NCI-H2081 treated with DMSO at 0.1 percent for 48 hours (cell line): Measurements from ENCODE around the gene ECE1.
"Not testable (repeated sequence)": the region's sequence is repeated elsewhere in the genome, so short reads cannot be mapped to it uniquely, and the experiment has no call there.

Source experiments
- DNase-seq: peaks from one replicate; lab custom pipeline; 2025; lab: John Stamatoyannopoulos, UW

ECE1 gene

DNA sequence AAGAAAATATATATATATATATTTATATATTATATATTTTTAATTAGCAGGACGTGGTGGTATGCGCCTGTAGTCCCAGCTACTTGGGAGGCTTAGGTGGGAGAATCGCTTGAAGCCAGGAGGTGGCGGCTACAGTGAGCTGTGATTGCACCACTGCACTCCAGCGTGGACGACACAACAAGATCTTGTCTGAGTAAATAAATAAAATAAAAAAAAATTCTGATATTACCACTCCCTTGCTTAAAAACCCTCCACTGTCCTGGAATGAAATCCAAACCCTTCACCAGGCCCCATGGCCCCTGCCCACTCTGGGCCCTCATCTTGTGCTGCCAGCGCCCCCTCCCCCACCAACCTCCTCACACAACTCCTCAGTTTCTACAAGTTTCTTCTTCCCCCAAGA, 1.7 kb upstream of the ECE1 start:
- no peak for DNase-seq

DNA sequence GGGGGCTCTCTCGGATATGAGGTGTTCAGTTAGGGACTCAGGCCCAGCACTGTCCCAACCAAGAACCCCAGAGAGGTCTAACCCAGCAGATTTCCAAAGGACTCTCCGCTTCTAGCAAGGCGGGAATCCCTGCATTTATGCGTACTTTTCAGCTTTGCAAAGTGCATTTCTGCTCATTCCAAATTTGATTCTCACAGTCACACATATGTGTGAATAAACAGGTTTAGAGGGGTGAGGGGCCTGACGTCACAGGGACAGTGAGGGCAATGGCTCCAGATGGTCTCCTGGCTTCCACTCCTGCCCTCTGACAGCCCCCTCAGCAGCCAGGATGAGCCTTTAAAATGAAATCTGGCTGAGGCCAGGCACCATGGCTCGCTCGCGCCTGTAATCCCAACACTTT, 921 bp upstream of the ECE1 start:
- no peak for DNase-seq

DNA sequence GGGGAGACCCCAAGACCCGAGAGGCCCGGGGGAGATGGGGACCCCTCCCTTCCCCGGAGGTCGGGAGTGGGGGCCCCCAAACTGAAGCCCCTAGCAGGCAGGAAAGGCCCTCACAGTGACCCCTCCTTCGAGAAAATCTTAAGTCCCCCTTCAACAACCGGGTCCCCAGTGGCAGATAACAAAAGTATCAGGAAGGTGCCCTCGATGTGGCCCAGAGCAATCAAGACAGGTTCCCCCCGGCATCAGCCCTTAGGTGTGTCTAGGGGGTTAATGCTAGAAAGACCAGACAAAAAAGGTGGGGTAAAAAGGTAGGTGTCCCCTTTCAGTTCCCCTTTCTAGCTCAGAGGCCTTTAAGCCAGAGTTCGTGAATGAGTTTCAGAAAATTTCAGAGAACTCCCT, 282 bp upstream of the ECE1 start:
- DNase-seq = no peak

DNA sequence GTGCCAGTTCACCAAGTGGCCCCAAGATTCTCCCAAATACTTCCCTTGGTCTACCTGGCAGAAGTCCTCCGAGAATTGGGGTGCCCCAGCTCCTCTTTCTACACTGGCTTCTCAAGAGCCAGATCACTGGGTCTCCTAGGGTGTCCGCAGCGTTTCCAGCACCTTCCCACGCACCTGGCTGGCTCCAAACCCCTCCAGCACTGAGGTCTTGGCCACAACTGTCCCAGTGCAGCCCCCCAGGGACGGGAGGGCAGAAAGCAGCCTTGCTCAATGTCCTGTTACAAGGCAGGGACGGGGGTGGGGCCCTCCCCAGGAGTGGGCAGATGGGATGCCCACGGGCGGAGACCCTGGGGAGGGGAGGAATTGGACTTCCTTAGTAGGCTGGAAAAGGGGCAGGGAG, 1.1 kb downstream of the ECE1 start:
- no peak for DNase-seq

DNA sequence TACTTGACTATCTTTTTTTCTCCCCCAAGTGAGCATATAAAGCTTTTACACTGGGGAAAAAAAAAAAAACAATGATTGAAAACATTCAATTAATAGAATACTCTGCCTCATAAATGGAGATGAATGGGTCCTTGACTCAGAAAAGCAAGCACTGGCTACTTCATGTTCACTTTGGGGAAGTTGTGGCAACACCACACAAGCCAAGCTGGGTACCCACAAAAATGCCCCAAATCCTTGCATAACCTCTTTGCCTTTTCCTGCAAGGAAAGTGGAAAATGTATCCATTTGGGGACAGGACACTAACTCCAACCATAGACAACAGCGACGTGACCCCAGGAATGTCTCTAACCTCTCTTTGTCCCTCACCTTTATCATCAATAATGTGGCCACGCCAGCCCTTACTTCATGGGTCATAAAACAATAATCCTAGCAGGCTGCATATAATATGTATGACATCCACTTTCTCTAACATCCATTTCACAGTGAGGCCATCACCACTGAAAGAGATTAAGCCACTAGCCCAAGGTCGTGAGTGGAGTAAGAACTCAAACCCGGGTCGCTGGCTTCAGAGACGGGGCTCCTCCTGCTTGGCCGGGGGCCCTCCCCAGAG, 2.3 kb downstream of the ECE1 start:
- no peak for DNase-seq

DNA sequence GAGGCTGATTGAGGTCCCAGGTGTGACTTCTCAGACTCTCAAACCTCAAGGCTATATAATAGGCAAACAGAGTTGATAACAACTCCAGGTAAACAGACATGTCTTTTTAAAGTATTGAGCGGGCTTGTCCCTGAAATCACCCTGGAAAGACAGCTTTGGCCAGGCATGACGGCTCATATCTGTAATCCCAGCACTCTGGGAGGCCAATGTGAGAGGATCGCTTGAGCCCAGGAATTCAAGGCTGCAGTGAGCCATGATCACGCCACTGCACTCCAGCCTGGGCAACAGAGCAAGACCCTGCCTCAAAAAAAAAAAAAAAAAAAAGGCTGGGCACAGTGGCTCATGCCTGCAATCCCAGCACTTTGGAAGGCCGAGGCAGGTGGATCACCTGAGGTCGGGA, 4.9 kb downstream of the ECE1 start:
- not testable (repeated sequence) for DNase-seq

DNA sequence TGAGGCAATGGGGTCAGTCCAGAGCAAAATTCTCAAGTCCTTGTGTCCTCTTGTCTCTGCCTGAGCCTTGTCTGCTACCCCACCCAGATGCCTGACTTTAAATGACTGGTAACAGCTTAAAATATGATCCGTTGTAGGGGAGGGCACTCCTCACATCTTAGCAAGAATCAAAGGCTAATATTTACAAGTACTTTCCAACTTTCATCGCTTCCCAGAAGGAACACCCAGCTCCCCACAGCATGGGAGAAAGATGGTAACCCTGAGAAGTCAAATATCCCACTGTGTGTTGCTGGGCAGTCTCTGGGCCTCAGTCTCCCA, 5.2 kb downstream of the ECE1 start:
- DNase-seq = no peak

DNA sequence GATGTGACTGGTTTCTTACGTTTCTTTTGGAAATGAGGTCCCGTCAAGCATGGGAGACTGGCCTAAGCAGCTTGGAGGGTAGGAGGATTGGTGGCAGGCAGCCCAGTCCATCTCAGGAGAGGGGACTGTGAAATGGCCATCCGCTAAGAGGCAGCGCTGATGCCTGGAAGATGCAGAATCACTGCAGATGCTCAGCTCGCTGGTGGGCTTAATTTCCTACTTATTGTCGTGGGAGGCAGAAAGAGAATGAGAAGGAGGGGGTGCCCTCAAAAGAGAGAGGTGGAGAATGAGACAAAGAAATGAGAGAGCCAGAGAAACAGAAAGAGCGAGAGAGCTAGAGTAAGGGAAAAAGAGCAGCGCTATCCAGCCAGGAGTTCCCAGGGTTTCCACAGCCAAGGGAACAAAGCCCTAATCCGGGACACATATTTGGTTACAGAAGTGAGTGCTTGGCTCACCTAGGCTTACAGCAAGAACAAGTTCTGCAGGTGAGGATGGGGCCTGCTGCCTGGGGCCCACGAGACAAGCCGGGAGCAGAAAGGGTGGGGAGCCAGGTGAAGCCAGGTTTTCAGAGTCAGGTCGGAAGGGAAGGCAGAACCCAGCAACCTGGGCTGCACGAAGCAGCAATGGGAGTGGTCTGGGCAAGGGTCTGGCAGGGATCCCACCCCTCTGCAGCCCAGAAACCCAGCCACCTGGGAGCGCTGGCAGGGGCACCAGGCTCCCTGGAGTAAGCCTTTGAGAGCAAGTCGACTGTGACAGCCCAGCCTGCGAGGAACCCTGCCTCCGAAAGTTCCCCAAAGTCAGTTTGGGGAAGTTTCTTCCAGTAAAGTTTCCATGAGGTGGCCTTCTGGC, 5.8 kb downstream of the ECE1 start:
- no peak for DNase-seq

DNA sequence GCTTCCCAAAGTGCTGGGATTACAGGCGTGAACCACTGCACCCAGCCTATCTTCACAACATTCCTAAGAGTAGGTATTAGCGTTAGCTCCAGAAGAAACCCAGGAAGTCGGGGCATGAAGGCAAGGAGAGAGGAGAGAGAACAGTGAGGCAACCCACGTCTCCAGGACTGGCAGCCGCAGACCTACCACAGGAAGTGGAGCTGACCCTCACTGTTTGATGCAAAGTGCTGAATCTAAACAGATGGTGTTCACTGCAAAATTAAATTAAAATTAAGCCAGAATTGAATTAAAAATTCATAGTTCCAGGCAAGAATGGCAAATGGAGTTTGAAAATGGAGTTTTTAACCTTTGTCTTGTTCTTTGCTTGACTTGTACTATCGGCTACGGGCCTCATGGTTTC, 6.7 kb downstream of the ECE1 start:
- DNase-seq = no peak

DNA sequence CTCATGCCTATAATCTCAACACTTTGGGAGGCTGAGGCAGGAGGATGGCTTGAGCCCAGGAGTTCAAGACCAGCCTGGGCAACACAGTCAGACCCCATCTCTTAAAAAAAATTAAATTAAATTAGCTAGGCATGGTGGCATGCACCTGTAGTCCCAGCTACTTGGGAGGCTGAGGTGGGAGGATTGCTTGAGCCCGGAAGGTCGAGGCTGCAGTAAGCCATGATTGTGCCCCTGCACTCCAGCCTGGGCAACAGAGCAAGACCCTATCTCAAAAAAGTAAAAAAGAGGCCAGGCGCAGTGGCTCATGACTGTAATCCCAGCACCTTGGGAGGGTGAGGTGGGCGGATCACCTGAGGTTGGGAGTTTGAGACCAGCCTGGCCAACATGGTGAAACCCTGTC, 8.2 kb downstream of the ECE1 start:
- DNase-seq = not testable (repeated sequence)

DNA sequence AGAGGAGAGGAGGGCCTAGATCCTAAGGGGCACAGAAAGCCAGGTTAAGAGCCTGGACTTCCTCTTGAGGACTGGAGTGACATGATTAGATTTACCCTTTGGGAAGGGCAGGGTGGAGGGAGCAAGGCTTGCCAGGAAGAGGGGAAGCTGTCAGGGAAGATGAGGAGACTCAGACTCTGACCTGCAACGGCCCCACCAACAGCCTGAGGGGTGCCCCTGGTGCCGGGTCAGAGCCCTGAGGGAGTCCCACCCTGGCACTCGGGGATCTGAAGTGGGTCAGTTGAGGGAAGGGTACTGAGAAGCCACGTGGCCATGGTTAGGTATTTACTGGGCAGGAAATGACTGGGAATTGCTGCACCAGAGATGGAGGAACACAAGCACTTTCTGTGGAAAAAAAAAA, 9.8 kb downstream of the ECE1 start:
- DNase-seq = no peak

DNA sequence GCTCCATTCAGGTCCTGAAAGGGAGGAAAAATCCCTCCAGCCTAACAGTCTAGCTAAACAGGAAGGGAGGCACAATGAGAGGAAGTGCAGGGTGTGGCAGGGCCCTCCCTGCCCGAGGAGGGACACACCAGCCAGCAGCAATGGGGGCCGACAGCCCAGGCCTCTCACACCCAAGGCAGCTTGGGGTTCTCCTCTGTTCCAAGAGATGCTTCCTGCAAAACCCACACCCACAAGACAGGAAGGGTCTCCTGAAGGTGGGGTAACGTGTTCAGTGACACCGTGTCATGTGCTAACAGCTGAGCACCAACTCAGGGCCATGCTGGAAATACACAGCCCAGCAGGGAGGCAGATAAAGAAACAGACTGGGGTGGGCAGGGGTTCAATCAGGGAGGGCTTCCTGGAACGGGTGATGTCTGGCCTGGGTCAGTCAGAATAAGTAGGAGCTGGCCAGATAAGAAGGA, 10.2 kb downstream of the ECE1 start:
- no peak for DNase-seq

DNA sequence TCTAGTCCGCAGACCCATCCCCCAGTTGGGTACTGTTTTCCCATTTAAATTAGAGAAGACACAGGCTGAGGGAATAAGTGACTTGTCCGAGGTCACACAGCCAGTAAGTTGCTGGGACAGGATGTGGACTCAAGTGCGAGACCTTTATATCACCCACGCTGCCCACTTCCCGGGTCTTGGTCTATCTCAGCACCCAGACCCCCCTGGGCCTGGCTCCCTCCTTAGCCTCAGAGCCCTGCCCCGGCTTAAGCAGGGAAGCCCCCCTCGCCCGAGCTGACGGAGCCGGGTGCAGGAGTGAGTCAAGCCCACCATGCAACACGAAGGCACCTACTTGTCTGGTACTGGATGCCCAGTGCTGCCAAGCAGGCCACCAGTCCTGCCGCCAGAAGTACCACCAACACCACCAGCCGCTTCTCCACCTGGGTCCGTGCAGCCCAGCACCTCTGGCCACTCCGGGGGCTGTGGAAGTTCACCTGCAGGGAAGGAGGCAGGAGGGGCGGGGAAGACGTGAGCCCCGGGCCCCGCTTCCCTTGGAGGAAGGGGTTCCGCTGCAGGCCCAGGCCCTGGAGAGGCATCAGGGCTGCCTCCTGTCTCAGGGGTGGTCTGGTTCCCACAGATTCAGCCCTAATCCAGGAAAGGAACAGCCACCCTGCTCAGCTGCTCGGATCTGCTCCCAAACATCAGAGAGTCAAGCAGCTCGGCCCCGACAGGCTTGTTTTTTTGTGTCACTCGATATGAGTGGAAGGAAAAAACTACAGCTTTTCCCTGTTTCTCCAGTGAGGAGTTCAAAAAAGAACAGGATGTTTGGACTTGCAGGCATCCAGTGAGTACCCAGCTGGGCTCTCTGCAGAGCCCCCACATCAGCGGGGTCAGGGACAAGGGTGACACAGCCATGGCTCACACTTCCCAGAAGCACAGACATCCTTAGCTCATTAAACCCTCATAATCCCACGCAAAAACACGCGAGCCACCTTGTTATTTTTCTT, 11.1 kb downstream of the ECE1 start:
- DNase-seq = no peak

DNA sequence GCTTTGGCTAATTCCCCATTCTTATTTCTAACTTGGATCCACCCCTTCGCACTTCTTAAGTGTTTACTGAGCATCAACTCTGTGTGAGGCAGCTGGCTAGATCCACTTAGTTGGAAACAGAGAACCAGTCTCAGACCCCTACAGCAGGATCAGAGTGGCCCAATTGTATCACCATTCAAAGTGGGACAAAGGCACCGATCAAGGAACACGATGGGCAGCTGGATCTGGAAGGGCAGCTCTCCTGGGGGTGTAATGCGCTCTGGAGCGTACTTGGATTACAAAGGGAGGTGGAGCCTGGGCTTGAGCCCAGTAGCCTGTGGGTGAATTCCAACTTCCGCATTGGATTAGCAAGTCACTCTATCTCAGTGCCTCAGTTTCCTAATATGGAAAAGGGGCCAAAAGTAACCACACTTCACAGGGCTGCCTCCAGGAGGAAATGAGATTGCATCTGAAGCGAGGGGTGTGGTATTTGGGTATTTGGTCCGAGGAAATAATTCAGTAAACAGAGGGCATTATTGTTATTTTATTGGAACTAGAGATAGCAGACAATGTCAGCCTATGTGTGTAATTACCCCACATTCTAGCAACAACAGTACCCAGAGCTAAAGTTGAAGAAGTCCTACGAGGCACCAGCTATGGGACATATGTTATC, 11.9 kb downstream of the ECE1 start:
- DNase-seq = no peak

DNA sequence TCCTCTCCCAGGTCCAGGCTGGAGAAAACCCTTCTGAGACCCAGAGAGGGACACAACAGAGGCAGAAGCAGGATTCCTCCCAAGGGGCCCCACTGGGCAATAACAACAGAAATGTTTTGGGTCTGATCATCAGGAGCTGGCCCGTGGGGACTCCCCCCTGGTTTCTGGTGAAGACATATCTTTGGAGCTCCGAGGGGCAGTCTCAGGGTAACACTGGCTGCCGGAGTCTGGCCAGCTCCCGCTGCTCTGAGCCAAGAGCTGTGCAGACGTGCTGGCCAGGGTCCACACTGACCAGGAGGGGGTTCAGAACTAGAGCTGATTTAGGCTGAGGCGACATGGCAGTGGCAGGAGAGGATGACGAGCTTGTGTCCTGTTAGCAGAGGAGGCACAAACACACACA, 13.1 kb downstream of the ECE1 start:
- no peak for DNase-seq

DNA sequence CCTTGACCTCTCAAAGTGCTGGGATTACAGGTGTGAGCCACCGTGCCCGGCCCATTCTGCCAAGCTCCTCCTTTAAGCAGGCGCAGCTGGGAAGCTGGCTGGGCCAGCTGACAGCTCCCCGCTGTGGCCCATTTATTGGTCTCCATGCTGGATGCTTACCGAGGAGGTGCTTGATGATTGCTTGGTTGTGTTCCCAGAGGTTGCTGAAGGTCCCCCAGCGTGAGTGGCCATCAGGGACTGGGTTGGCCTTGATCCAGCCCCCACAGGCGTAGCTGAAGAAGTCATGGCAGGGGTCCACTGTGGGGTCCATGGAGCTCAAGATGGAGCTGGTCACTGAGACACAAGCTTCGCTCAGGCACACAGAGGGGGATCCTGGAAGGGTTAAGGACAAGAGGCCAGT, 17.7 kb downstream of the ECE1 start:
- no peak for DNase-seq

DNA sequence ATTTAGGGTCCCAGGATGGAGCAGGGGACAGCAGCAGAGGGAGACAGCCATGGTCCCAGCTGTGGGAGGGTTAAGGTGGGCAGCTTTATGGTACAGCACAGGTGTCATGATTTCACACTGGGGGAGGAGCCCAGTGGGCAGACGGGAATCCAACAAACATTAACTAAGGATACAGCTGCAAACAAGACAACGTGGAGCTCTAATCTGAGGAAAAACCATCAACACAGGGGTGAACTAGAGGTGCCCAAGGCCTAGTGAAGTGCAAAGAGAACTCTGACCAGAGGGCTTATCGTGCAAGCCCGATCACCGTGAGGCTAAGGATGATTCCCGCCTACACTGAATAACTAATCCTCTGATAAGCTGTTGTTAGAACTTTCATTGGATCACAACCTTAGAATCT, 18.7 kb downstream of the ECE1 start:
- DNase-seq = no peak

DNA sequence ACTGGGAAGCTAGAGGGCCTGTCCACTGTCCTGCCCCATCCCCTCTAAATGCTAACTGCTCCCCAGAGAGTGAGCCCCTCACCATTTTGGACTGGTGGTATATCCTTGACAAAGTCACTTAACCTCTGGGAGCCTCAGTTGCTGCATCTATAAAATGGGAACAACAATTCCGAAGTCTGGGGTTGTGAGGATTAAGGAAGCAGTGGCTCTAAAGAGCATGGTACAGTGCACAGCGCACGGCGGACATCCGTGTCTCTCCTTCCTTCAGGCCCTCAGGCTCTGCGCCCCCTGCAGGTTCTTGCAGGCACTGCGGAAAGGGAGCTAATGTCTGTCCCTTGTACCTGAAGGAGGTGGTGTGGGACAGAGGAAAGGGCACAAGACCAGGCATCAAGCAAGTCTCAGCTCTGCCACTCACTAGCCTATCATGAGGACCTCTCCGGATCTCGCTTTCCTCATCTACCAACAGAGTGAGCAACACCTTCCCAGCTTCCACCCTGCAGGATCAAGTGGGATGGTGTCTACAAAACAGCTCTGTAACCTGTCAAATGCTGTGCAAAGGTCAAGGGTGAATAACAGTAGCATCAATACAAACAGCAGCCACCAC, 20.1 kb downstream of the ECE1 start:
- no peak for DNase-seq

DNA sequence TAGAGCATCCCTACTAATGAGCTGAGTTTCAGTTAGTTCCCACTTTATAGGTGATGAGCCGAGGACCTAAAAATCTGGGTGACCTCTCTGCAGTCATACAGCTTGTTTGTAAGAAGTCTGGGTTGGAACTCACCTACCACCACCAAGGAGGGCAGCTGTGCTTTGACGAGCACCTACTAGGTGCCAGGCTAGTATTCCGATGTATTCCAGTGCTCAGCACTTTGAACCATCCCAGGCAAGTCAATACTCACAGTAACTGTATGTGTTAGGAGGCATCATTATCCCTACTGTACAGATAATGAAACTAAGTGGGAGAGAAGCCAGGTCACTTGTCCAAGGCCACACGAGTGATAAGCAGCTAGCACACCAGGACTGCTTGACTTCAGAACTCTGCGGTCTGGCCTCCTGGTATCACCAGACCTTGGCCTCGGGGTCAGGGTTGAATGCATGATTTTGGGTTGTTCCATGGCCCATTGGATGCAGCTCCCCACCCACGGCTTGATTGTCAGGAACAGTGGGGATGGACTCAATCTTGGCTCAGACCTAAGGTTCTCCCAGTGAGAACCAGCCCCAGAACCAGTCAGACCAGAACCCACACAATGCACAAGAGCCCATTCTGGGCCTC, 20.7 kb downstream of the ECE1 start:
- no peak for DNase-seq

DNA sequence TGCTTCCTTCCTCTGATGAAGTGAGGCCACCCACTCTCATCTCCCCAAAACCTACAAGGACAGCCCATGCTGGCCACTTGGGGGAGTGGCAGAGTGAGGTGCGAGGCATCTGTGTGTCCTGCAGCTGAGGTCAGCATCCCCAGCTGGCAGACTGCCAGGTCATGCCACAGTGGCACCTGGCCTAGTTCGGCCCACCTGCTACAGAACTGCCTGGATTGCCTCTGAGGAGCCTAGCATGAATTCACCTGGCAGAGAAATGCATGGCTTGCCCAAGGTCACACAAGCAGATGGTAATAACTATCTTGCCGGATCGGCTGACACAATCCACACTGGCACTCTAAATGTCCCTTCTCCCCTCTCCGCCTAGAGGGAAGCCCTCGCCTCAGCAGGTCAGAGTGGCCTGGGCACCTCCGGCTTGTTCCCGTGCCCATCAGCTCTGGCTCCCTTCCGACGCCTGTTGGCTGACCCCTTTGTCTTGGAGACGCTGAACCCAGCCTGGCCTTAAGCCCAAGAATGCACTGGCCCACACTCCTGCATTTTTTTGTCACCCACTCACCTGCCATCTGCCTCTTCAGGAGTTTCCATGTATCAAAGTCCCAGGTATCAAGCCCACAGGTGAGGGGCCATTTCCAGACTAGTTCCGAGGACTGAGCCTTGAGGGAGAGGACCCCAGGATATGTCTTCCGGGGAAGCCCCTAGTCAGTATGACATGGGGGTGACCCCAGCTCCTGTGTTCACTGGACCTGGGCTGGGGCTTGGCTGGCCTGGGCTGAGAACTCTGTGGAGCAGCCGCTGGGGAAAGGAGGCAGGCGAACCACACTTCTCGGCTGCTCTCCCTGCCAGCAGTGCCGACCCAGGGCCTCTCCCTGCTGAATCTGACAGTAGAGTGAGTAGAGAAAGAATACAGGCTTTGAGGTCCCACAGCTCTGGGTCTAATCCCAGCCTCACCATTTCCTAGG, 21.7 kb downstream of the ECE1 start:
- no peak for DNase-seq
